Skin of body (tissue), 2 donors: ENCODE data around the gene MORN5. TPM values are rescaled to one million over a fixed set of nuclear protein-coding genes. Genes with fewer than 3 reads are reported as not detected.
"Not testable (repeated sequence)": the region's sequence is repeated elsewhere in the genome, so short reads cannot be mapped to it uniquely, and the experiment has no call there.

Experiments
- DNase-seq: peaks from one replicate; lab custom pipeline; 2025; lab: John Stamatoyannopoulos, UW
- total RNA-seq: library from RNA; depleted of rRNA; stranded (reverse); fragments of >200 nt; gene quantifications from one replicate; pipeline ENCODE4 v1.2.3, GENCODE V29; 2014

Gene MORN5
- total RNA-seq, result not detected

DNA sequence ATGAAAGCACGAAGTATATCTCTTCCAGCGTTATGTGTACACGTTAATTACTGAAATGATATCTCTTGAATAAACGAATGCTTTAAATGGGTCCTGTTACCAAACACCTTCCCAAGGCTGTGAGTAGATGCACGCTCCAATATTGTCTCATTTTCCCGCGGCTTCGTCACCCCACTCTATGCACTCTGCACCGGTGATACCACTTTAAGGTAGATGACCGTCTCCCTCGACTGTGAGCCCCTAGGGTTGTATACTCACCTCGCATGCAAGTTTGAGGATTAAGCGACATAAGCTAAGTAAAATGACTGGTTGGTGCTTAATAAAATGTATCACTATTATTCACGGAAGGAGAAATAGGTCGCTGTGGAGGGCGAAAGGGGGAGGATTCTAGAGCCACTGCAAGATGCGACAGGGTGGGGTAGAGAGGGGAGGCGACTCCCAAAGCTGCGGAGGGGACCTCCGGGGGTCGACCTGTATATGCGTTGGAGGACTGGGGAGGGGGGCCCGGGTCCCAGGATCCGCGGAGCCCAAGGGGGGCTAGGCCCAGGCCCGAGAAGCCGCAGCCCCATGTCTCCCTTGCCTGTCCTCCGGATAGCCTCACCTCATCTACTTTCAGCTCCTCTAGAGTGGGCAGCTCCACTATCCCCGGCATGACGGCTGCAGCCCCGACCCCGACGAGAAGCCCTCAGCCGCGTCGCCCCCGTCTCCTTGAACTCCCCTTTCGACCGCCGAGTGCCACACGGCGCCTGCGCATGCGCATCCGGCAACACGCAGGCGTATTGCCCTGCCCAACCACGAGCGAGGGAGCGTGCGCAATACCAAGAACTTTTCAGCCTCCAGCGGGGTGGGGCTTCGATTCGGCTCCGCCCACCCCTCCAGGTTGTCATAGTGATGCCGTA lies at the start of gene MORN5, which contains the start of gene NDUFA8:
Gene MORN5 (plus strand): TSS at position 883 of the 899 bp plus-strand sequence. CDS start 65 bp downstream, outside the sequence.
Gene NDUFA8 (minus strand): TSS at position 754 of the 899 bp plus-strand sequence. CDS start 102 bp downstream, at position 652.
- peak; percentile 96 for DNase-seq

DNA sequence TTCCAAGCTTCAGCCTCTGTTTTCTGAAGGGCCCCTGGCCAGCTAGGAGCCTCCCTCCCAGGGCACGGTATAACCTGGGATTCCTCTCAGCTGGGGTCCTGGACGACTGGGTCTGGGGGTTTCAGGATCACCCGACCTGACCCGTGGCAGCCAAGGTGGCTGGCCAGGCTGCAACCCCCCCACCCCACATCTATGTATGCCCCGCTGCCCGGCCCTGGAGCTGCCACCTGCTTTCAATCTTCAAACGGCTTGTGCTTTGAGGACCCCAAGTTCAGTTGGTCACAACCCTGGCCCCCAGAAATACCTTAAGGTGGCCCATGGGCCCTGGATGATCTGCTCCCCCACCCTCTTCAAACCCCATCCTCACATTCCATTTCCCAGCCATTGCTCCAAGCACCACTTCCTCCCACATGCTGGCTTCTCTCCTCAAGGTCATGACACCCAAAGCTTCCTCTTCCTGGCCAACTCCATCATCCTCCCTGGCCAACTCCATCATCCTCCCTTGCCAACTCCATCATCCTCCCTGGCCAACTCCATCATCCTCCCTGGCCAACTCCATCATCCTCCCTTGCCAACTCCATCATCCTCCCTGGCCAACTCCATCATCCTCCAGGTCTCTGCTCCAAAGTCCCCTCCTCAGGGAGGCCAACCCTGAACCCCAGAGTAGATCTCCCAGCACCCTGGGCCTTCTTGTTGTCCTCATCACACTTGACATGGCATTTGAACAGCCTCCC lies 49.4 kb upstream of the MORN5 start:
- DNase-seq, result no peak

DNA sequence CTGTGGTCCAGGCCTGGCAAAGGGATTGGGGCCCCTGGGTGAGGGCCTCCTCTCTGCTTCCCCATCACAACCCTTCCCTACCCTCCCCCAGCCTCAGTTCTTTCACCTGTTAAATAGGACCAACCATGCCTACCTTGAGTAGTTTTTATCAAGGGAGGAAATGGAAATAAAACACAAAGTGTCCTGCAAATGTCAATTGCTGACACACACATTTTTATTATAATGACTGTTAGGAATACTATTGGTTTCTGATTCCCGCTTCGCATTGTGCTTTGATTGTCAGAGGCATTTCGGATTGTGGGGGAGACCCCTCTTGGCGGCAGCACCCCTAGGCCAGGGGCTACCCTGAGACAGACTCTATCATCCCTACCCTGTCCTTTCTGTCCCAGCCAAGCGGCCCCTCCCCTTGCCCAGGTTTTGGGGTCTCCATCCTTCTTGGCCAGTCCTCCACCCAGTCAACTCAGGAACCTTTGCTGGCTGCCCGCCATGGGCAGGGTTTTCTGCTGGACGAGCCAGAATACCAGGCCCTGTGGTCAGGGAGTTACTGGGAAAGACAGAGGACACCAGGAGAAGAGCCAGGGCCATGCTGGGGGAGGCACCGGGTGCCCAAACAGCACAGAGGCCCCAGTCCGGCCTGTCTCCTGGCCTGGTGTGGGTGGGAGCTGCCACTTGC lies 48.2 kb upstream of the MORN5 start:
- DNase-seq, result no peak

DNA sequence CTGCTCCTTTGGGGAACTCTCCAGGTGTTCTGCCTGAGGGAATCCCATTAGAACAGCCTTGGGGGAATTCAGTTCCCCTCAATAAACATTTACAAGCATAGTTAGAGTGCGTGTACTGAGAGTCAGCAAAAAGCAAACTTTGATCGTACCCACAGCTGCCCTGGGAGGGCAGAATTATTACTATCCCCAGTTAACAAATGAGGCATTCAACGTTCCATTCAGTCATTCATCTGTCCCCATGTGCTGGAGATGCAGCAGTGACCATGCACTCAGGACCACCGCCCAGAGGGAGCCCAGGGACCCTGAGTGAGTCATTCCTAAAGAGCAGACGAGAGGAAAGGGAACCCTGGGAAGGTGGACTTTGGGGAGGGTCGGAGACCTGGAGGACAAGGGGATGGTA lies 47.5 kb upstream of the MORN5 start:
- no peak for DNase-seq

DNA sequence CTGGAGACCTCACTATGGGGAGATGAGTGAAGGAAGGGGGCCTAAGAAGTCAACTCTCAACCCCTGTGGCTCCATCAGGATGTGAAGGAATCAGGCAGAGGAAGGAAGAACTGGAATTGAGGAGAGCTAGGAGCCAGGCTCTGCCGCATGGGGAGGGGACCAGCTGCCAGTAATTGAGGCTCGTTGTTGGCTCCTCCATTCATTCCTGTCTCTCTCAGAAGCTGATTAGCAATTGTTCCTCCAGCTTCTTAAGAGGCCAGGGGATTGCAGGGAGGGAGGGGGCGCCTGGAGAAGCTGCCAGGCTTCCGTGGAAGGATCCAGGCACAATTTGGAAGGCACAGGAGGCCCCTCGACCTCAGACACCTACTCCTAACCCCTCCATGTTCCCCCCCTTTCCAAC lies 46.1 kb upstream of the MORN5 start:
- no peak for DNase-seq

DNA sequence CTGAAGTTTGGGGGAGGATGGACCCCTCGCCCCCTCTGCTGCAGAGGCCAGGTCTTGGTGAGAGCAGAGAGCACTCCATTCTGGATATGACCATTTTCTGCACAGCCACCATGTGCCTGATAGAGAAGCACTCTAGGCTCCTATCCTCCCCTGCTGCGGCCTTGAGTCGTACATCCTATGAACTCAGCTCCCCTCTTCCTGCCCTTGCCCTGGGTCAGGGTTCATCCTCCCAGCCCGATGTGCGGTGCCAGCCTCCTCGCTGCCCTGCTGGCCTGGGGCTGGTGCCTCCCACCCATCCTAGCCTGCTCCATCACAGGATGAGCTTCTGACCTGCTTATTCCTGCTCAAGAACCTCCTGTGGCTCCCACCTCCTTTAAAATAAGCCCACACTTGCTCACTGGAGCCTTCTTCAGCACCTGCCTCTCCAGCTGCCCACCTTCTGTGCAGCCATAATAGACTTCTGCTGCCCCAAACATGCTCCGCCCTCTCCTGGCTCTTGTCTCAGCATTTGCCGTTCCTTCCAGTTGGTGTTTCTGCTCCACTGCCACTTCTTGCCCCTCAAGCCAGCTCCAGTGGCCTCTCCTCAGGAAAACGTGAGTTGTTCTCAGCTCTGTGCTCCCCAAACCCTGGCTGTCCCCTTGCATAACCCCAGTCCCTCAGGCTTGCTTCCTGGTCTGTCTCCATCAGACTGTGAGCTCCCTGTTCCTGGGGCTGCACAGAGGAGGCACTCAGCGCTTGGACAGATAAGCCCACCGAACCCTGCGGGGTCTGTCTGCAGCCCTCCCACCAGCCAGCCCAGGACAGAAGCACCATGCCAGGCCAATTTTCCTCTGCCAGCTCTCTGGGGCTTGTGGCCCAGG lies 44.3 kb upstream of the MORN5 start:
- DNase-seq, result no peak

DNA sequence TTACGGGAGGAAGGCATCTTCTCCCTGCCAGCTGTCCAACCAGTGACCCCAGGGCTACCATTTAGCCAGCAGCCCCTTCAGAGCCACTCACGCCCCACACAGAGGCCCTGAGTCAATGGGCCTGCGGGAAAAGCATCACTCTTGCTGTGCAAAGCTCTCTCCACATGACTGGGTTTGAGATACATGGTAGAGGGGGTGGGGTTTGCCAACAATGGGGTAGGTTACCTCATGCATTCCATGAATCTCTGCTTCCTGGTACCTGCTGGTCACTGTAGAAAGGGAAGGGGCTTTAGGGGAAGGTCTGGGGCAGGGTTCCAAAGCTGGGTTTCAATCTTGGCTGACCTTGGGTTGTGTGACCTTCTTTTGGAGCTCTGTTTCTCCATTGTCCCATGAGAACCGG lies 43.7 kb upstream of the MORN5 start:
- DNase-seq, result no peak

DNA sequence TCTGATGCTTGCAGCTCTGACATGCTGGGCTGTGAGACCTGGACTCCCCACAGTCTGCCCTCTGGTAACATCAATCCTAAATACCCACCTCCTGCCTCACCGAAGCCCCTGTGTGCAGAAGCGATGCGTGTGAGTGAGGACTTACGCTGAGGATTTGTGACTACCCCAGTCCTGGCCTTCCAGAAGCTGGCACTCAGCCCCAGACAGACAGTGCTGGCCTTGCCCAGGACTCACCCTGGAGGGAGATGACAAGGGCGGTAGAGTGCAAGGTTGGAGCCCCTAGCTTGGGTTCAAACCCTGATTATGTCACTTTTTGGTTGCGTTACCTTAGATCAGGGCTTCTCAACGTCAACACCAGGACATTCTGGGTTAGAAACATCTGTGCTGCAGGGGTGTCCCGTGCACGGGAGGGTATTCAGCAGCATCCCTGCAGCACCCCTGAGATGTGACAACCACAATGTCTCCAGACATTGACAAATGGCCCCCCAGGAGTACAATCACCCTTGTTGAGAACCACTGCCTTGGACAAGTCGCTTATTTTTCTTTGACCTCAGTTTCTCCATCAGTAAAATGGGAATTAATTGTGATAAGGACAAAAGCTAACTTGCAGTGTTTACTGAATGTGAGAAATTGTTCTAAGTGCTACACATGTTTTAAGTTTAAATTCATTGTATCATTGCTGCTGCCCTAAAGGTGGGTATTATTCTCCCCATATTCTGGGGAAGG lies 43.1 kb upstream of the MORN5 start:
- no peak for DNase-seq

DNA sequence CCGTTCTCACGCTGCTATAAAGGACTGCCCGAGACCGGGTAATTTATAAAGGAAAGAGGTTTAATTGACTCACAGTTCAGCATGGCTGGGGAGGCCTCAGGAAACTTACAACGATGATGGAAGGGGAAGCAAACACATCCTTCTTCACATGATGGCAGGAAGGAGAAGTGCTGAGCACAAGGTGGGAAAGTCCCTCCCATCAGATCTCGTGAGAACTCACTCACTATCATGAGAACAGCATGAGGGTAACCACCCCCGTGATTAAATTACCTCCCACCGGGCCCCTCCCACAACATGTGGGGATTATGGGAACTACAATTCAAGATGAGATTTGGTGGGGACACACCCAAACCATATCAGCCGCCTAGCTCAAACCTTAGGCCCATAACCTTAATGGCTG lies 42.5 kb upstream of the MORN5 start:
- not testable (repeated sequence) for DNase-seq

DNA sequence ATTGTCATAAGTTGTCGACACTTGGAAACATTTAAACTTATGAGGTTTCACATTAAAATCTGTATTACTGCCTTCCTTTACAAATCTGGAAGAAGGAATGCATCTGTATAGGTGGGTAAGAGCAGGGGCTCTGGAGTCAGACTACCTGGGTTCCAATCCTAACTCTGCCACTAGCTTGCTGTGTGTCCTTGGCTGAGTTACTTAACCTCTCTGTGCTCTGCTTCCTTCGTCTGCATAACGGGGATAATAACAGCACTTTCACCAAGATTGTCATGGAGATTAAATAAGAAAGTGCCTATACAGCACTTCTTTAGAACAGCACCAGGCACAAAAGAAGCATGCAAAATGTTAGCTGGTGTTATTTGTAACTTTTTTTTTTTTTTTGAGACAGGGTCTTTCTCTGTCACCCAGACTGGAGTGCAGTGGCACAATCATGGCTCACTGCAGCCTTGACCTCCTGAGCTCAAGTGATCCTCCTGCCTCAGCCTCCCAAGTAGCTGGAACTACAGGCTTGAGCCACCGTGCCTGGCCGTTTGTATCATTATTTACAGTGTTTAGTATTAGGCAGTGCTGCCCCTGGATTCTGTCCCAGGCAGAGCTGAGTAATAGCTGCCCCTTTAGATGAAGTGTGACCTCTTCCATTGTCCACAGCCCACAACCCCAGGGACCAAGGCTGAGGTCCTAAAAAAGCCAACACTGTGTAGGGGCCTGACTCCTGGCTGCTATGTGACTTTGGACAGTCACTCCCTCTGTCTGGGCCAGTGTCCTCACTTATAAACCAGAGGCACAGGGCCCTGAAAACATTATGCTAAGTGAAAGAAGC lies 41.2 kb upstream of the MORN5 start:
- DNase-seq, result no peak

DNA sequence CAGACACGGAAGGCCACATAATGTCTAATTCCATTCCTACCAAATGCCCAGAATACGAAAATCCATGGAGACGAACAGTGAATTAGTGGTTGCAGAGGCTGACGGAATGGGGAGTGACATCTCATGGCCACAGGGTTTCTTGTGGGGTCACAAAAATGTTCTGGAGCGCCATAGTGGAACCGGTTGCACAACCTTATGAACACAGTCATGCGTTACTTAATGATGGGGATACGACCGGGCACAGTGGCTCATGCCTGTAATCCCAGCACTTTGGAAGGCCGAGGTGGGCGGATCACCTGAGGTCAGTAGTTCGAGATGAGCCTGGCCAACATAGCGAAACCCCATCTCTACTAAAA lies 40.6 kb upstream of the MORN5 start:
- DNase-seq, result no peak

DNA sequence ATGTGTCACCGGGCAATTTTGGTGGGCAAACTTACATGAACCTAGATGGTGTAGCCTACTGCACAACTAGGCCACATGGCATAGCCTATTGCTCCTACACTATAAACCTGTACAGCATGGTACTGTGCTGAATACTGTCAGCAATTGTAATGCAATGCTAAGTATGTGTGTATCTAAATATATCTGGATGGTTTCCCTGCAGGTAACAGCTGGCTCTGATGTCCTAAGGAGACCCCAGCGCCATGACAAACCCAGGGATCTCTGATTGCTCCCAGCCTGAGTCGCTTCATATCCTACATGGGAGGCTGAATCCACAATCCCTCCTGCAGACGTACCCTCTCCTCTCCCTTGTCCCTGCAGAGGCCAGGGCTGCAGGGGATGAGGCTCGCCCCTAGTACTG lies 40.0 kb upstream of the MORN5 start:
- DNase-seq, result no peak

DNA sequence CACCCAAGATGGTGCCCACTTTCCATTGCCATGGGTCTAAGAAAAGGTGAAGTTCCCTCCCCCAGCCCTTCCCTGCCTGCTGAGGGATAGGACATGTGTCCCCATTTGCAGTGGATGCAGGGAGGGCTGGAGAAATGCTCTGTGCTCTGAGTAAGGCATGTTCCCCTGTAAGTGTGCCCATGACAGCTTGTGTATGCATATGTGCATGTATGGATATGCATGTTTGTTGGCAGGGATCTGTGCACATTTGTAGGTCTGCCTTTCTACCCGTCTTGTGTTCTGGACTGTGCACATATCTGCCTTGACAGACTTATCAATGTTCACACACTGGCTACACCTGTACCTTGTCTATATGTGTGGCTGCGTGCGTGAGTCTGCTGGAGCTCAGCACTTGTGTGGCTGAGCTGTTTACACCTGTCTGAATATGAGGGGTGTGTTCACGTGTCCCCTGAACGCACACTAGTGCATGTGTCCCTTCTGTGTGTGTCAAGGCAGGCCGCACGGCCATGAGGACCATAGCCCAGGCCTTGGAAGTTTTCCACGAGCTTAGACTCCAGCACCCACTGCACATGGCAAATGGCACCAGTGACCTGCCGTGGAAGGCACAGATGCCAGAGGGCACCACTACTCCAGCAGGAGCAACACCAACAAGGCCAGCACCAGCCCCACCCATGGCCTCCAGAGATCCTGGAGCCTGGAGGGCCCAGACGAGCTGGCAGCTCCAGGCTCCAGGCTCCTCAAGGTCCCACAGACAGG lies 39.2 kb upstream of the MORN5 start:
- DNase-seq, result no peak

DNA sequence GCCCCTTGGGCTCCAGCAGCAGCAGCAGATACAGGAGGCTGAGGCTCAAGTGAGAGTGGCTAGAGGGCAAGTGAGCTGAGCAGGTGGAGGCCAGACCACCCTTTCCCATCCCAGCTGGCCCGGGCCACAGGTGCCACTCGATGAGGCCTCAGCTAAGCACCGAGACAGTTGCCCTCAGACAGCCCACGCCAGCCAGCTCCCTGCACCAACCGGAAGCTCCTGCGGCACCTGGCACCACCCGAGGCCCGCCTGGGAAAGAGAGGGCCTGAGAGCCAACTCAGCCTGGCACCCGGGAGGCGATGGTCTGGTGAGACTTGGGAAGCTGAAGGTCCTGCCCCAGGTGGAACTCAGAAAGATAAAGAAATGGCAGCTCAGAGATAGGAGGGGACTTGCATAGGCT lies 38.3 kb upstream of the MORN5 start:
- DNase-seq, result no peak

DNA sequence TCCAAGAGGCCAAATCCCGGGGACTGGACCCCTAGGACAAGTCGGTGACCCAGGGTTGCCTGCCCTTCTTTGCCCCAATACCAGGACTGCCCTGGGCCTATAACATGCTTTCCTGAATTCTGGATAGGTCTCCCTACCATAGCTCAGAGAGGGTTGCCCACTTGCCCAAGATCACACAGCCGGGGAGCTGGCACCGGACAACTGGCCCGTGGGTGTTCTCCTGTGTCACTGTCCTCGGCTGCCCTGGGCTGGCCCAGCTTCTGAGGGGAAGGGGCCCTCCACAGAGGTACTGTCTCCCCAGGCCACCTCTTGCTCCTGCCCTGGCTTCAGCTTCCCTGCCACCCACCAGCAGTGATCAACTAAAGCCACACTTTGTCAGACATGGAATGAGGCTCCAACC lies 37.8 kb upstream of the MORN5 start:
- no peak for DNase-seq

DNA sequence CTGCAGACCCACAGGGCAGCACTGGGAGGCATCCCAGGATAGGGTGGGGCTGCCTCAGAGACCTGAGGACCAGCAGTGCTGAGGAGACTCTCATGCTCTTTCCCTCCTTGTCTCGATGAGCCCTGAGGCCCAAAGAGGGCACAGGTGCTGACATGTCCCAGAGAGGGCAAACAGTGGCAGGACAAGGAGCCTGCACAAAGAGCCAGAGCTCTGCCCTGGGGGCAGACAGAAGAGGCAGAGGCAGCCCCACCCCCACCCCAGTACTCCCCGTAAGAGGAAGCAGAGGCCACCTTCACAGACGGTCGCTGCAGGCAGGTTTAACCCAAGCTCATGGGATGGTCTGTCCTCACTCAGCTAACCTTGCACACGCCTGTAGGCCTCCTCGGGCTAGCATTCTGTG lies 37.2 kb upstream of the MORN5 start:
- DNase-seq, result no peak

DNA sequence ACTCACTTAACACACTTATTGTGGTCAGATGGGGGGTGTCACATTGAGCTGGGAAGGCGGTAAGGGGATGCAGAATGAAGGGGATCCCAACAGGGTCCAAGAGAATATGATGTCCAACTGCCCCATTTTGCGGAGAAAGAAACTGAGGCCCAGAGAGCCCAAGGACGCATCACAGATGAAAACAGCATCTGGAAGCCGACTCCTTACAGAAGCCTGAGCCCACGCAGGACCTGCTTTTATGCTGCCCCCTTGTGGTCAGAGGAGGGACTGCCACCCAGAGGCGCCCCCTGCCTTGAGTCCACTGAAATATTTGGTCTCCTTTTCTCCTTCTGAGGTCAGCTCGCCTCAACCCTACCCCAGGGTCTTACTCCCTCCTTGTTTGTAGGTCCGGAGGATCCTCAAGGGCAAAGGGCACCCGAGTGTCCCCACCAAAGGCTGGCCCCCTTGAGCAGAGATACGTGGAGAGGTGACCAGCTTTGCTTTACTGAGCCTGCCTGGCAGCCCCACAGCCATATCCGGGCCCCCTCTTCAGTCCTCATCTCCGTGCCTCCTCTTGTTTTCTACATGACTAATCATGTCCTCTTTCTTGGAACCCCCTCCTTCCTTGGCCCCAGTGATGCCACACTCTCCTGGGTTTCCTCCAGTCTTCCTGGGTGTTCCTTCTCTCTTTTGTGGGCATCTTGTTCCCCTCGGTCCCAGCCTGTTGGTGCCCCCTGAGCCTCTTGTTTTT lies 36.6 kb upstream of the MORN5 start:
- peak; percentile 16 for DNase-seq

DNA sequence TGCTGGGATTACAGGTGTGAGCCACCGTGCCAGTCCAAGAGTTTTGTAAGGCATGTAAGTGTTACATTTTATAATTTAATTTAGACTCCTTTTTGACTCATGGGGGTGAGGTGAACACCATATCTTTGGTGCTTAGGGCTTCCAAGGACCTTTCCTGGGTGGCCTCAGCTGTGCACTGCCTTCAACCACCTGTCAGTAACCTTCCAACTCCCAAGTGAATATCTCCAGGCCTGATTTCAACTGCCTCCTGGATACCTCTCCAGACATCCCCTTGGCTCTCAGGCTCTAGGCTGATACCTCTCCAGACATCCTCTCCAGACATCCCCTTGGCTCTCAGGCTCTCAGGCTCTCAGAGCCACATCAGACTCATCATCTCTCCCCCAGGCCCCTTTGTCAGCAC lies 35.7 kb upstream of the MORN5 start:
- no peak for DNase-seq
